PFSK-1 (cell line): ENCODE measurements around the gene ELOVL2.

Source experiments
- FOXP2 ChIP-seq: optimal IDR thresholded peaks from 2 replicates; pipeline ENCODE3; 2011; ENCODE audit warnings: borderline replicate concordance, control low read depth, inconsistent platforms; ENCODE audit not compliant: insufficient read depth; ENCODE audit errors: extremely low read length, extremely low read depth
- POLR2AphosphoS5 ChIP-seq: IDR thresholded peaks from 2 replicates; pipeline ENCODE4 v1.6.1; 2012; ENCODE audit warnings: low read depth, mild to moderate bottlenecking, control low read depth, low read length, moderate library complexity
- SIN3A ChIP-seq: IDR thresholded peaks from 2 replicates; pipeline ENCODE4 v1.6.1; 2012; ENCODE audit warnings: mild to moderate bottlenecking, low read length, moderate library complexity, borderline replicate concordance; ENCODE audit not compliant: insufficient read depth
- TAF1 ChIP-seq: IDR thresholded peaks from 2 replicates; pipeline ENCODE4 v1.6.1; 2012; ENCODE audit warnings: low read length, control low read depth, borderline replicate concordance; ENCODE audit not compliant: insufficient read depth
- TF ChIP-seq, protein P1 (sequence below), 2 experiments: IDR thresholded peaks; 2 replicates each; pipeline versions ENCODE4 v1.6.1 to v1.8.0; 2011 to 2012; ENCODE audit warnings: low read depth in 2 of 2, low read length in 2 of 2, control low read depth in 1 of 2, inconsistent platforms in 1 of 2, mild to moderate bottlenecking in 1 of 2, moderate library complexity in 1 of 2; ENCODE audit not compliant: insufficient read depth in 1 of 2

Gene ELOVL2

GRCh38 chr6:10989587-10989986 lies 54.5 kb downstream of the ELOVL2 start:
- TF ChIP-seq FOXP2 (no peak), TAF1 (no peak), SIN3A (no peak), POLR2AphosphoS5 (no peak)
- TF ChIP-seq, protein P1, sequence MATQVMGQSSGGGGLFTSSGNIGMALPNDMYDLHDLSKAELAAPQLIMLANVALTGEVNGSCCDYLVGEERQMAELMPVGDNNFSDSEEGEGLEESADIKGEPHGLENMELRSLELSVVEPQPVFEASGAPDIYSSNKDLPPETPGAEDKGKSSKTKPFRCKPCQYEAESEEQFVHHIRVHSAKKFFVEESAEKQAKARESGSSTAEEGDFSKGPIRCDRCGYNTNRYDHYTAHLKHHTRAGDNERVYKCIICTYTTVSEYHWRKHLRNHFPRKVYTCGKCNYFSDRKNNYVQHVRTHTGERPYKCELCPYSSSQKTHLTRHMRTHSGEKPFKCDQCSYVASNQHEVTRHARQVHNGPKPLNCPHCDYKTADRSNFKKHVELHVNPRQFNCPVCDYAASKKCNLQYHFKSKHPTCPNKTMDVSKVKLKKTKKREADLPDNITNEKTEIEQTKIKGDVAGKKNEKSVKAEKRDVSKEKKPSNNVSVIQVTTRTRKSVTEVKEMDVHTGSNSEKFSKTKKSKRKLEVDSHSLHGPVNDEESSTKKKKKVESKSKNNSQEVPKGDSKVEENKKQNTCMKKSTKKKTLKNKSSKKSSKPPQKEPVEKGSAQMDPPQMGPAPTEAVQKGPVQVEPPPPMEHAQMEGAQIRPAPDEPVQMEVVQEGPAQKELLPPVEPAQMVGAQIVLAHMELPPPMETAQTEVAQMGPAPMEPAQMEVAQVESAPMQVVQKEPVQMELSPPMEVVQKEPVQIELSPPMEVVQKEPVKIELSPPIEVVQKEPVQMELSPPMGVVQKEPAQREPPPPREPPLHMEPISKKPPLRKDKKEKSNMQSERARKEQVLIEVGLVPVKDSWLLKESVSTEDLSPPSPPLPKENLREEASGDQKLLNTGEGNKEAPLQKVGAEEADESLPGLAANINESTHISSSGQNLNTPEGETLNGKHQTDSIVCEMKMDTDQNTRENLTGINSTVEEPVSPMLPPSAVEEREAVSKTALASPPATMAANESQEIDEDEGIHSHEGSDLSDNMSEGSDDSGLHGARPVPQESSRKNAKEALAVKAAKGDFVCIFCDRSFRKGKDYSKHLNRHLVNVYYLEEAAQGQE (IDR thresholded peaks at IDR 0.05; ENCODE audit: insufficient read depth in 1 of 2, low read depth in 2 of 2, low read length in 2 of 2), result no peak

DNA sequence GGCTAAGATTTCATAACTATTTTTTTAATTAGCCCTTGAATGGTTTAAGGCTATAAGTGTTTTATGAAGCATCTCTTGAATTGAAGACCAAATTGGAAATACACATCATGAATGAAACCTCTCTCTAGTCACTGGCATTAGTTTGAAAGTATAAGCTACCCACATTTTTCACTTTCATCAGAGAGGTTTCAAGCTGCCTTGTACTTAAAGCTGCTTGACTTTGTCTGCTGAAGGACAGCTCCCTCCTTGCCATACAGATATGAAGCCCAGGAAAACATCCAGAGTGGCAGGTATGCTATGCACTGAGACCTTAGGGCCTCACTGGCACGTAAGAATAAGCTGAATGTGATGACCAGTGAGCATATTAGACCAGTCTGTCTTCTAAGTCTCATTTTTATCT lies 62.7 kb downstream of the ELOVL2 start:
- no peak for TF ChIP-seq FOXP2
- no peak for TF ChIP-seq POLR2AphosphoS5
- TF ChIP-seq, protein P1 (IDR thresholded peaks at IDR 0.05; ENCODE audit: insufficient read depth in 1 of 2, low read depth in 2 of 2, low read length in 2 of 2), result no peak
- TF ChIP-seq SIN3A, result no peak
- no peak for TF ChIP-seq TAF1

GRCh38 chr6:10979603-10980002 lies 64.5 kb downstream of the ELOVL2 start:
- no peak for TF ChIP-seq TAF1
- TF ChIP-seq, protein P1 (IDR thresholded peaks at IDR 0.05; ENCODE audit: insufficient read depth in 1 of 2, low read depth in 2 of 2, low read length in 2 of 2), result no peak
- TF ChIP-seq SIN3A, result no peak

GRCh38 chr6:10977231-10977968 lies 66.7 kb downstream of the ELOVL2 start:
- no peak for TF ChIP-seq FOXP2
- TF ChIP-seq, protein P1 (IDR thresholded peaks at IDR 0.05; ENCODE audit: insufficient read depth in 1 of 2, low read depth in 2 of 2, low read length in 2 of 2), result no peak
- no peak for TF ChIP-seq POLR2AphosphoS5

DNA sequence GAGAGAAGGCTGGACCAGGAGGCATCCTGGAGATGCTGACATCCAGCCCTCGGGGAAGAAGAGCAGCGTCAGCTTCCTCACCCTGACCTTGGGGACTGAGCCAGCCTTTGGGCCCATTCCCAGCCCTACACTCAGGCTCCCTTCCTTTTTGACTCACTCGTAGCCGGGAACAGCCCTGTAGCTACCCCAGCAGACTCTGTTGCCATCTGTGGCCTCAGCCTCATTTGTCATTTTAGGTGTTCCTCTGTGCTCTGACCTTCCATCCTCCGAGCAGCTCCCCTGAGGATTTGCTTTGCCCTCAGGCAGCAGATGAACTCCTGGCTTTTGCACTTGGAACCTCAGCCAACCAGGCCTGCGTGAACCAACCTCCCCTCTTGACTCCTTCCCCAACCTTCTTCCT lies 67.5 kb downstream of the ELOVL2 start:
- TF ChIP-seq POLR2AphosphoS5 (no peak), FOXP2 (no peak), TAF1 (no peak), SIN3A (no peak)
- TF ChIP-seq, protein P1 (IDR thresholded peaks at IDR 0.05; ENCODE audit: insufficient read depth in 1 of 2, low read depth in 2 of 2, low read length in 2 of 2), result no peak
